PFSK-1 (cell line): ENCODE results near the gene GFM1.

Source experiments
- POLR2AphosphoS5 ChIP-seq: IDR thresholded peaks from 2 replicates; pipeline ENCODE4 v1.6.1; 2012; ENCODE audit warnings: low read depth, mild to moderate bottlenecking, control low read depth, low read length, moderate library complexity
- SIN3A ChIP-seq: IDR thresholded peaks from 2 replicates; pipeline ENCODE4 v1.6.1; 2012; ENCODE audit warnings: mild to moderate bottlenecking, low read length, moderate library complexity, borderline replicate concordance; ENCODE audit not compliant: insufficient read depth
- TAF1 ChIP-seq: IDR thresholded peaks from 2 replicates; pipeline ENCODE4 v1.6.1; 2012; ENCODE audit warnings: low read length, control low read depth, borderline replicate concordance; ENCODE audit not compliant: insufficient read depth
- TF ChIP-seq, protein P1 (sequence below), 2 experiments: IDR thresholded peaks; 2 replicates each; pipeline versions ENCODE4 v1.6.1 to v1.8.0; 2011 to 2012; ENCODE audit warnings: low read depth in 2 of 2, low read length in 2 of 2, control low read depth in 1 of 2, inconsistent platforms in 1 of 2, mild to moderate bottlenecking in 1 of 2, moderate library complexity in 1 of 2; ENCODE audit not compliant: insufficient read depth in 1 of 2

DNA sequence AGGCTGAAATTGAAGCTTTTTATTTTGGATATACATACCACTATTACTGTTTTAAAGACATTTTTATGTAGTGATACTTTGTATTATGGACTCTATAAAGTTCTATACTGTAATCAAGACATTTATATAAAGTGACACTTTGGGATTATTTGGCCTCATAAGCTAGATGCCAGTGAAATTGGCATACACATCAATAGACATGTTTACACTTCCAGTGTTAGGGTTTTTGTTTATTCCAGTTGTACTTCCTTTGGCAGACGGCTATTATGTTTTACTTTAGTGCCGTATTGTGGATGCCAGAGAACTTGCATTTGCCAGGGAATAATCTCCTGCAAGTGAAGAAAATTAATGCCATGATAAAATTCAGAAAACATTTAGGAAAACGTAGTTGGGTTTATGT, 22.1 kb downstream of the GFM1 start:
- TF ChIP-seq, protein P1, sequence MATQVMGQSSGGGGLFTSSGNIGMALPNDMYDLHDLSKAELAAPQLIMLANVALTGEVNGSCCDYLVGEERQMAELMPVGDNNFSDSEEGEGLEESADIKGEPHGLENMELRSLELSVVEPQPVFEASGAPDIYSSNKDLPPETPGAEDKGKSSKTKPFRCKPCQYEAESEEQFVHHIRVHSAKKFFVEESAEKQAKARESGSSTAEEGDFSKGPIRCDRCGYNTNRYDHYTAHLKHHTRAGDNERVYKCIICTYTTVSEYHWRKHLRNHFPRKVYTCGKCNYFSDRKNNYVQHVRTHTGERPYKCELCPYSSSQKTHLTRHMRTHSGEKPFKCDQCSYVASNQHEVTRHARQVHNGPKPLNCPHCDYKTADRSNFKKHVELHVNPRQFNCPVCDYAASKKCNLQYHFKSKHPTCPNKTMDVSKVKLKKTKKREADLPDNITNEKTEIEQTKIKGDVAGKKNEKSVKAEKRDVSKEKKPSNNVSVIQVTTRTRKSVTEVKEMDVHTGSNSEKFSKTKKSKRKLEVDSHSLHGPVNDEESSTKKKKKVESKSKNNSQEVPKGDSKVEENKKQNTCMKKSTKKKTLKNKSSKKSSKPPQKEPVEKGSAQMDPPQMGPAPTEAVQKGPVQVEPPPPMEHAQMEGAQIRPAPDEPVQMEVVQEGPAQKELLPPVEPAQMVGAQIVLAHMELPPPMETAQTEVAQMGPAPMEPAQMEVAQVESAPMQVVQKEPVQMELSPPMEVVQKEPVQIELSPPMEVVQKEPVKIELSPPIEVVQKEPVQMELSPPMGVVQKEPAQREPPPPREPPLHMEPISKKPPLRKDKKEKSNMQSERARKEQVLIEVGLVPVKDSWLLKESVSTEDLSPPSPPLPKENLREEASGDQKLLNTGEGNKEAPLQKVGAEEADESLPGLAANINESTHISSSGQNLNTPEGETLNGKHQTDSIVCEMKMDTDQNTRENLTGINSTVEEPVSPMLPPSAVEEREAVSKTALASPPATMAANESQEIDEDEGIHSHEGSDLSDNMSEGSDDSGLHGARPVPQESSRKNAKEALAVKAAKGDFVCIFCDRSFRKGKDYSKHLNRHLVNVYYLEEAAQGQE (IDR thresholded peaks at IDR 0.05; ENCODE audit: insufficient read depth in 1 of 2, low read depth in 2 of 2, low read length in 2 of 2): no peak
- TF ChIP-seq POLR2AphosphoS5: no peak
- no peak for TF ChIP-seq SIN3A
- no peak for TF ChIP-seq TAF1
